Coronary artery (tissue), 2 donors: Measurements from ENCODE around the gene BICC1.

Experiments
- DNase-seq: peaks from one replicate; pipeline ENCODE4 v3.0.0-alpha.2; 2017; ENCODE audit warnings: low spot score
- H3K27ac ChIP-seq, 2 donors: fragments of 200-600 bp; sonication (generic); one replicate each; pipeline ENCODE4 v1.5.1; 2016 to 2019
- H3K4me3 ChIP-seq: fragments of 200-600 bp; sonication (generic); 2 replicates; pipeline ENCODE4 v1.5.1; 2016; ENCODE audit warnings: mild to moderate bottlenecking, moderate library complexity
- TF ChIP-seq, protein P1 (sequence below): fragments of 200-600 bp; sonication (generic); IDR thresholded peaks from one replicate; pipeline ENCODE4 v1.5.1; 2019; ENCODE audit warnings: antibody characterized with exemption

BICC1 gene

DNA sequence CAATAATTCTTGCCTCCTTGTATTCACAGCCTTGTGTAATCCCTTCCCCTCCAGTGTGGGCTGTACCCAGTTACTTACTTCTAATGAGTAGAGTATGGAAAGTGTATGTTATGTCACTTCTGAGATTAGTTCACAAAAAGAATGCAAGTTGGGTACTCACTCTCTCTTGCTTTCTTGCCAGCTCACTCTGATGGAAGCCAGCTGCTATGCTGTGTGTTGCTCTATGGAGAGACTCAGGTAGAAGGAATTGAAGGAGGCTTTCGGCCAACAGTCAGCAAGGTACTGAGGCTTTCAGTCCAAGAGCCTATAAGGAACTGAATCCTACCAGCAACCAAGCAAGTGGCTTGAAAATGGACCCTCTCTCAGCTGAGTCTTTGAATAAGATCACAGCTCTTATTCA, 9.7 kb upstream of the BICC1 start:
- DNase-seq: no peak

GRCh38 chr10:58508316-58508715, 4.4 kb upstream of the BICC1 start:
- H3K4me3 ChIP-seq: no peak overlapping the region

More for the DNA sequence above, 9.7 kb upstream of the BICC1 start:
- TF ChIP-seq, protein P1, sequence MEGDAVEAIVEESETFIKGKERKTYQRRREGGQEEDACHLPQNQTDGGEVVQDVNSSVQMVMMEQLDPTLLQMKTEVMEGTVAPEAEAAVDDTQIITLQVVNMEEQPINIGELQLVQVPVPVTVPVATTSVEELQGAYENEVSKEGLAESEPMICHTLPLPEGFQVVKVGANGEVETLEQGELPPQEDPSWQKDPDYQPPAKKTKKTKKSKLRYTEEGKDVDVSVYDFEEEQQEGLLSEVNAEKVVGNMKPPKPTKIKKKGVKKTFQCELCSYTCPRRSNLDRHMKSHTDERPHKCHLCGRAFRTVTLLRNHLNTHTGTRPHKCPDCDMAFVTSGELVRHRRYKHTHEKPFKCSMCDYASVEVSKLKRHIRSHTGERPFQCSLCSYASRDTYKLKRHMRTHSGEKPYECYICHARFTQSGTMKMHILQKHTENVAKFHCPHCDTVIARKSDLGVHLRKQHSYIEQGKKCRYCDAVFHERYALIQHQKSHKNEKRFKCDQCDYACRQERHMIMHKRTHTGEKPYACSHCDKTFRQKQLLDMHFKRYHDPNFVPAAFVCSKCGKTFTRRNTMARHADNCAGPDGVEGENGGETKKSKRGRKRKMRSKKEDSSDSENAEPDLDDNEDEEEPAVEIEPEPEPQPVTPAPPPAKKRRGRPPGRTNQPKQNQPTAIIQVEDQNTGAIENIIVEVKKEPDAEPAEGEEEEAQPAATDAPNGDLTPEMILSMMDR: no peak
- Histone ChIP-seq H3K4me3 (no peak overlapping the region), H3K27ac (no peak overlapping the region)

DNA sequence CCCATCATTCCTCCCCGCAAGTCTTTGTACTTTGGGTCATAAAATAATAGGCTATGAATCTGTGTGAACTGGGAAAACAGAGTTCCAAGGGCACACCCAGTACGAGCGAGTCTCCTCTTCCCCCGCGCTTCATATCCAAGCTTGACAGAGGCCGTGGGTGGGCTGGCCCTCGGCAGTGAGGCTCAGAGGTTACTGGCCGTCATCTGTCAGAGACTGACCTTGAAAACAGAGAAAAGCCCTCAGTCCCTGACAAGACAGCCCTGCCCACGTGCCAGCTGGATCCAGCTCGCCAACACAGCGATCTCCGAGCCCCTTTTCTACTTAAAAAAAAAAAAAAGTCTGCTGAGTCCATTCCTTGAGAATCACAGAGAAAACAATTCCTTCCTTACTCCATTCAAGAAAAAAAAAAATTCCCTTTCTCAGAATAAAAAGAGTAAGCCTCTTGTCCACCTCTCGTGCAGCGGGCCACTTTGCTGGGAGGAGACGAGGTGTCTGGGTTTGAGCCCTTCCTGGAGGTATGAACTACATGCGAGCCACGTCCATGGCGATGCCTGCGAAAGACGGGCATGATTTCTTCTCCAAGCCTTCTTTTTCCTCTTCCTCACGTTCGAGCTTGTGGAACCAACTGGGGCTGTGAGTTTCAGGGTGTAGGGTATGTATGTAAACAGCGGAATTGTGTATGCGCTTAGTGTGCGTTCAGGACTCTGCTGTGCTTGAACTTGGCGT, 744 bp upstream of the BICC1 start:
- DNase-seq: no peak
- peak overlapping the region in 1 of 2 donors; percentile 89 for H3K27ac ChIP-seq

More at GRCh38 chr10:58508316-58508715, 4.4 kb upstream of the BICC1 start:
- no peak for DNase-seq
- TF ChIP-seq, protein P1: no peak
- H3K27ac ChIP-seq: no peak overlapping the region

DNA sequence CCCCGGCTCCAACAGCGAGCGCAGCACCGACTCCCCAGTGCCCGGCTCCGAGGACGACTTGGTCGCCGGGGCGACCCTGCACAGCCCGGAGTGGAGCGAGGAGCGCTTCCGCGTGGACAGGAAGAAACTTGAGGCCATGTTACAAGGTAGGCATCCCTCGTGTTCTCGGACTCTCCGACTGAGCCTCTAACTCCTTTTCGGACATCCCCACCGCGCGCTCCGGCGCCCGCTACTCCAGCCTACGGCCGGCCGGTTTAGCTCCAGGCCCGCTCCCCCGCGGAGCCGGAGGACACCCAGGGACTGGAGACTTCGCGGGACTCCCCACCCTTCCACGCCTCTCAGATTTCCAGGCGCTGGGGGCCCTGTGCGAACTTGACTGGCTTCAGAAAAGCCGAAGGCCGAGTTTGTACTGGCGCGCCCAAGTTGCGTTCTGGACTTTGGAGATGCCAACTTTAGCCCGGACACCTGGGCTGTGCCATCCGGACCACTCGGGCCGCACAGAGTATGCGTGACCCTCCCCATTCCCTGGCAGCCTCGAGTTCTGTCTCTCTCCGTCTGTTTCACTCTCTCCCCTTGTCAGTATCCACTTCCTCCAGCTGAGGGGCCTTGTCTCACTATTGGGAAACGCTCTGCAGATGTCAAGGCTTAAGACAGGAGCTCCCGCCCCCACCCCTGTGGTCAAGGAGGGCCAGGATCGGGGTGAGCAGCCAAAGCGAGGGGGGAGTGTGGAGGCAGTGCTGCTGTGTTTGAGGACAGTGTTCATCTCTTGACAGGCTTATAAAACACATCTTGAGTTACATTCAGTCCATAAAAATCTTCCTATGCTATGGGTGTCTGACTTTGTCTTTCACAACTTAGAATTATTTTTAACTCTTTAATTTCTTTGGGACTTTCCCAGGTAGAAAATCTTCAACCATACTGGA, 777 bp downstream of the BICC1 start:
- Histone ChIP-seq H3K27ac (peak overlapping the region; percentile 77 to 89), H3K4me3 (peak overlapping the region; percentile 84)
- TF ChIP-seq, protein P1: no peak
- DNase-seq: no peak

More for the DNA sequence above, 744 bp upstream of the BICC1 start:
- TF ChIP-seq, protein P1: no peak
- peak overlapping the region; percentile 84 for H3K4me3 ChIP-seq

DNA sequence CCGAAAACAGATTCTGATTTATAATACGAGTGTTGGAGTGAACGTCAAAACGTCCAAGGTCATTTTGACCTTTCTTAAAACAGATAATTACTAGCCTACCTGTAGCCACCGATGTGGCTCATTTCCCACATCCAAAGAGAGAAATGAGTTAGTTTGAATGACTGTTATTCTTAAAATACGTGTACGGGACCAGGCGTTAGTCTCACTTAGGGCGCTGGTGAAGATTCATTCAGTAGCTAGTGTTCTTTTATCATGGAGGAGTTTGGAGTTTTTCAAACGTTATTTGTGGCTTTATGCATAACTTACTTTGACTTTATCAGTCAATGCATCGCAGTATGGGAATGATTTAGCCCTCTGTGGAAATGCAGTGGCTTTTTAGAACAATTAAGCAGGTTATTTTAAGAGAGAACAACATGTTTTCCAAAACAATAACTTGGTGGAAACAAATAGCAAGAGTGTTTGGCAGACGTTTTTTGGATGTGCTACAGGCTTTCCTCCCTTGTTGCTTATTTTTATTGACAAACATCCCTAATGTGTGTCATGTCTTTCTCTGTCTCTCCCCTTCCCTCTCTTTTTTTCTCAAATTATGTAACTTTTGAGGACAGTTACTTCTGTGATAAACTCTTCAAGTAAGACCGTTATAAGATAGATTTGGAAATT, 1.6 kb downstream of the BICC1 start:
- no peak for DNase-seq
- Histone ChIP-seq H3K27ac (peak overlapping the region in 1 of 2 donors; percentile 89), H3K4me3 (peak overlapping the region; percentile 84)
- TF ChIP-seq, protein P1: no peak

- no peak overlapping the region for H3K27ac ChIP-seq
- peak overlapping the region; percentile 84 for H3K4me3 ChIP-seq
- no peak for DNase-seq
- TF ChIP-seq, protein P1: no peak
Measured at GRCh38 chr10:58515291-58515941, 2.7 kb downstream of the BICC1 start.
